Skeletal muscle cell (primary cell): ENCODE results near the gene ANO6.
"Not testable (repeated sequence)": the region's sequence is repeated elsewhere in the genome, so short reads cannot be mapped to it uniquely, and the experiment has no call there.

ENCODE experiments used
- DNase-seq: peaks from one replicate; pipeline ENCODE4 v3.0.0-alpha.2; 2010; ENCODE audit warnings: low read depth
- H3K4me3 ChIP-seq: 2 replicates; pipeline ENCODE4 v1.5.1; 2011; ENCODE audit warnings: low read depth, mild to moderate bottlenecking, control low read depth, low read length, moderate library complexity

The ANO6 gene

DNA sequence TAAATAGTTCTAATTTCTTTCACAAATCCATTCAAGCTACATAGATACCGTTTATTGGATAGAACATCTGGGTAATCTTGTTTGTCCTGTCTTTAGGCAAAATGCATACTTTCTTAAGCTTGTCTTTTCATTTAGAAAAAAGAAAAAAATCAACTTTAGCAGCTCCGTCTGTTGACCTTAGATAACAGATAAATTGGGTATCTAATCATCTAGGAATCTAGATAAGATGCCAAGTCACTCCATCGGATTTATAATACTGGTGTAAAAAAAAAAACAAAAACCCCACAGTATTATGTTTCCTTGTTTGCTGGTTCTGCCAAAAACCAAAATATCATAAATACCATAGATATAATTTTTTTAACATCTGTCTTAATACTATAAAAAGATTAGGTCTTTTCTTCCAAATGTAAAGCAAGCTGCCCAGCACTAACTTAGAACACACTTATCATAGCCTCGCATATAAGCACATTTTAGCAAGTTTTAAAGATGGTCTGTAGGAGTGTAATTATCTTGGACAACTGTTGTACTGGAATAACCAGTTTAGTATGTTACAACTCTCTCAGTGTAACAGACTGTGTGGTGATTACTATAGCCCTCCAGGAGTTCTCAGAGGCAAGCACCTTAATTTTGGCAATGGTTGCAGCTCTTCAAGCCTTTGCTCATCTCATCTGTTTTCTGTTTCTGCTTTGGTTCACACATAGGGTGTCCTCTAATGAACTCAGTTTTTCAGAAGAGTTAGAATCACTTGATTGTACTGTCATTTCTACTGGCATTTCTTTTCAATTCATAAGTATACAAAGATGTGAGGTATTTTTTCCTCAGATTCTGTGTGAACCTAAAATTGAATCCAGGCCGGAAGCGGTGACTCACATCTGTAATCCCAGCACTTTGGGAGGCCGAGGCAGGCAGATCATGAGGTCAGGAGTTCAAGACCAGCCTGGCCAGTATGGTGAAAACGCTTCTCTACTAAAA is 83.1 kb downstream of the ANO6 start:
- no peak overlapping the region for H3K4me3 ChIP-seq
- no peak for DNase-seq

DNA sequence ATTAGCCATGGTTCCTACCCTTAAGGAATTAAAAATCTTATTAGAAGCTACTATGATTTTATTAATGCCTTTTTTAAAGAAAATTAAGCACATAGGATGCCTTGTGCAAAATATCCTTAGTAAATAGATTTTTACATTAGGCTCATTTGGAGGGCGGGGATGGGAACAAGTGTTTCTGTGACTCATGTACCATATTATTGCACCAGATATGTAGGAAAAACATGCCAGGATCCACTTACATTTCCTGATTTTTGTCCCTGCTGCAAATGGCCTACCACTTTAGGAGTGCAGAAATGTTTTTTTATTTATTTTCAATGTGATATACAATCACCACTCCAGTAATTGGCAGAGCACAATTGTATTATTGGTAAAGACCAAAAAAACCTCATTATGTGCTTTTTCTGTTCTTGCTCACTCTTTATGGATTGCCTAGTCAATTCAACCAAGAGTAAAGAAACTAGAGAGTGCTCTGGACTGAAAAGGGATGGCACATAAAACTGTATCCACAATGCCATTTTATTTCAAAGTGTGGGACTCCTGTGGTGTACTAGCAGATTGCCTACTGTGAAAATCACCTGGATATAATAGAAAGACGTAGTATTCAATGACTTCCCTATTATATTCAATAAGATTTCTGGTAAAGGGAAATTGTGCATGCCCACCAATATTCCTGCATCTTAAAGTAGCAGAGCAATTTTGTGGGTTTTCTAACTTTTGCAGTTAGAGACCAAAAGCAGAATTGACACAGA is 86.9 kb downstream of the ANO6 start:
- no peak for DNase-seq

DNA sequence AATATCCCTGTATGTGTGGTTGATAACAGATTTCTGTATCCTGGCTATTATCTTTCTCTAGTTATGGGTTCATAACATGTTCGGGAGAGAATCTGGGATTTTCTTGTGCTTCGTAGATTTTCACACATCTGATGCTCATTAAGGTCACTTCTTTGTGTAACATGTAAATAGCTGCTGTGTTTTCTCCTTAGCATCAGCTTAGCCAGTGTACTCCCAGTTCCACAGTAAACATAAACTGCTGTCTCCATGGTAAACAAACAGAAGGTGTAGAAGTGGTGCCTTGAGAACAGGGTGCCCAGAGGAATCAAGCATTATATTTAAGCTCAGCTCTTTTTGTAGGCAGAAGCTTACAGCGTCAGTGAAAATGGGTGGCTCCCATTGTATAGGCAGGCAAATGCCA is 88.0 kb downstream of the ANO6 start:
- DNase-seq: no peak
- no peak overlapping the region for H3K4me3 ChIP-seq

More for the DNA sequence above, 86.9 kb downstream of the ANO6 start:
- H3K4me3 ChIP-seq: no peak overlapping the region

DNA sequence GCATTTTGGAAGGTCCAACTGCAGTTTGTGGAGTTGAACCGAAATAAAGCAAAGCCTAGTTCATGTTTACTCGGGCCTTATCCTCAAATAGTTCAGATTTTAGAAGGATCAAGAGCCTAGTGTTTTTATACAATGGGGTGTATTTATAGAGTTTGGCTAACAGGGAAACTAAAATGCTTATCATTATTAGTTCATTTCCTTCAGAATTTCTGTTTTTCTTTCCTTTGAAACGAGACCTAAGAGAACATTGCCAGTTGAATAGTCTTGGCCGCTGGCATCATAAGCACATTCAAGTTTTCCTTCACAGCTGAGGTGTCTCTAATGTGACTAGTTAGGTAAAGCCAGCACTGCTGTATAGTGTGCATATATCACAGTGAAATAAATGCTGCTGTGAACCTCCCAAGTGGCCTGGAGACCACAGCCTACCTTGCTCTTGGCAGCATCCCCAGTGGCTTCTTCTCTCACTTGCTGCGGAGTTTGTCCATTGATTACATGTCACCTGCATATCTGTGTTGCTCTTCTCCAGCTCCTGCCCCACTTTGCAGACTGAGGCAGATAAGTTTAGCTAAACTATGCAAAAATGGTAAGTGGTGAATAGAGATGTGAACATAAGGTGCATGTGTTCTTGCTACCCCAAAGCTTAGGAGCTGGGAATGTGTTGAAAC is 88.8 kb downstream of the ANO6 start:
- H3K4me3 ChIP-seq: no peak overlapping the region
- DNase-seq: no peak

DNA sequence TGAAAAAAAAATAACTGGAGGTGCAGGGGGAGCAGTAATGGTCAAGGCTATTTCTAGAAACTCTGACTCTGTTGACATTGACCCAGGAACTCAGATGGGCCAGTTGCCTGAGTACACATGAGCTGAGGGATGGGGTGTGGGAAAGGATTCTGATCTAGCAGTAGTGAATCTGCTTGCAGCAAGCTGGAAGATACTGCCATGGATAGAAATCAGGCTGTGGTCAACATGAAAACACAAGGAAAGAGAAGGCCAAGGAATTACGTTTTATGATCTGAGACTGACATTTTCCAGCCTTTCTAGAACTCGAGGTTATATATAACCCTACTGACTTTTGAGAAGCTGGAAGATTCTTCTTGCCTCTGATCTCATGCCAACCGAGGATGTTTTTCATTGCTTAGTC is 90.0 kb downstream of the ANO6 start:
- no peak for DNase-seq
- H3K4me3 ChIP-seq: no peak overlapping the region

DNA sequence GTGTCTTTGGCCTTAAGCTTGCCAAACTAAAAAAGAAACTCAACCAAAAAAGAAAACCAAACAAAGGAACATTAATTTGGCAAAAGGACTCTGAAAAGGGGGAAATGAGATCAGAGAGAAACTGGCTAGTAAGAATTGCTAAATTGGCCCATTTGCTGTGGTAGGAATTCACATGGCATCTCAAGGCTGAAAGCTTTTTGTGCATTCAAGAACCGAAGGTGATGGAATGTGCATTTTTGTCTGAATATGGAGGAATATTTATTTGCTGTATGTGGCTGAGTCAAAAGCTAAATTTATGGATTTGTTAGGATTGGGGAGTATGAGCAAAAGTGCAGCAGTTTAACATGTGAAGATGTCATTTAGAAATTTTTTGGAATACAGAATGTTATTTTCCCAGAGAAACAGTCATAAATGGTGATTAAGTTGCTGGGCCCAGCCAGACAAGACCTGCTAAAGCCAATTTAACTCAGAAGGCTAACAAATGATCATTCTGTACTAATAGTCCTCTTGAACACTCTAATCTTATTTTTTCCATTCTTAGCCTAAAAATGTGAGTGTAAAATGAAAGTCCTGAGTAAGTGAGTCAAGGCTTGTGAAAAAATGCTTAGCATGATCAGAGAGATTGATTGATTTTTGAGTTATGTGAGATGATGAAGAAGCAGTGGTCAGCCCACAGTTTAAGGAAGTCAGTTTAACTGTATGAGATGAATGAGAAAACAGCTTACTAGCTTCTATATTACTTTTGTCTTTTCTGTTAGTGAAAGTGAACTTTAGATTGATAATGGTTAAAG is 94.1 kb downstream of the ANO6 start:
- no peak for DNase-seq
- H3K4me3 ChIP-seq: no peak overlapping the region

DNA sequence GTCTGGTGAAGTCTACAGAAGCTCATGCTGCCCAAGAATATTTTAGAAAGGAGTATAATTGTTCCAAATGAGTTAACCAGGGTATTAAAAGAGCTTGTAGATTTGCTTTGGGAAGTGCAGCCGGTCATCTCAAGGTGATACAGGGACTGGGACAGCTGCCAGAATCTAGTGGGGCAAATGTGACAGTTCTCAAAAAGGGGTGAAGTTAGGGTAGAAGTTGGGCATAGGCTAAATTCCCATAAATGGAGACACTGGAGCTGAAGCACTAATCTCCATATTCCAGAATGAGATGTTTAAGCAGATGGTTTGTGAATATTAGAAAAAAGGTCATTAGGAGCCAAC is 94.7 kb downstream of the ANO6 start:
- DNase-seq: no peak
- no peak overlapping the region for H3K4me3 ChIP-seq

DNA sequence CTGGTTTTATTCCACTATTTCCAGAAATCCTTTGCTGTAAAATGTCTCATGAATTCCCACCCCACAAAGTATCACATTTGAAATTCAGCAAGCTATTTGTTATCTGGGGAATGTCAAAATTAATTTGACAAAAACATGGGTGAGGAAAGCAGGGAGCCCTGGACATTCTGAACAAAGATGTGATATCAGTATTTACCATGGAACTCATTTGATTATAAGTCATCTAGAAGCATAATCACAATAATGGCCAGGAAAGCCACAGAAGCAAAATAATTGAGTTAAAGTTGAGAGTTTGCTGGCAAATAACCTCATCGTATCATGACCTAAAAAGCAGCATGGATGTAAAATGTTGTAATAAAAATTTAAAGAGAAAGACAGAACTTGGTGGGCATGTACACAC is 96.1 kb downstream of the ANO6 start:
- DNase-seq: no peak
- H3K4me3 ChIP-seq: no peak overlapping the region

DNA sequence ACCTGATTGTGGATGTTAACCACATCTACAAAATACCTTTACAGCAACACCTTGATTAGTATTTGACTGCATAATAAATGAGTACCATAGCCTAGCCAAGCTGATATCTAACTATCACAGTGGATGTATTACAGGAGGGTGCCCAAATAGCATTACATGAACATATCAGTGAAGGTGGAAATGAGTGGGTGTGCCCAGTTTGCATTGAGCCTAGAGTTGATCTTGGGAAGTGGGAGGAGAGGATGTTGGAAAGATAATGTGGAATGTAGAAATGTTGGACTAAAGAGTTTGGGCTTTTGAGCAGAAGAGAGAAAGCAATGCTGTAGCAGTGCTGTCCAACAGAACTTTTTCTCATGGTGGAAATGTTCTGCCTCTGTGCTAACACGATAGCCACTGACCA is 98.9 kb downstream of the ANO6 start:
- no peak overlapping the region for H3K4me3 ChIP-seq
- DNase-seq: no peak

DNA sequence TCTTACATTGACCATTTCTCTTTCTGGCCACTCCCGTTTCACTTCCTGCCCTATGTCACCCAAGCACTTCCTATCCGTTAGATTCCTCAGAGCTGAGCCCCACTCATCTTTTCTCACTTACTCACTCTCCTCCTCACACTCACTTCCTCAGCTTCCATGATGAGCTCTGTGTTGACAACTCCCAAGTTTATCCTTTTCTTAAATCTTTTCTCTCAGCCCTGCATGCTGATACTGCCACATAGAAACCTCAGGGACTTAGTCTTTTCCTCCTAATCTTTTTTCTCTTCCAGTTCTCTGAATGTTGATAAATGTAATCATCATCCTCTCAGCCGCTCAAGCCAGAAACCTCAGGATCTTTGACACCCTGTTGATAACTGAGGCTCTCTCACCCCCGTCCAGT is 99.6 kb downstream of the ANO6 start:
- no peak for DNase-seq

DNA sequence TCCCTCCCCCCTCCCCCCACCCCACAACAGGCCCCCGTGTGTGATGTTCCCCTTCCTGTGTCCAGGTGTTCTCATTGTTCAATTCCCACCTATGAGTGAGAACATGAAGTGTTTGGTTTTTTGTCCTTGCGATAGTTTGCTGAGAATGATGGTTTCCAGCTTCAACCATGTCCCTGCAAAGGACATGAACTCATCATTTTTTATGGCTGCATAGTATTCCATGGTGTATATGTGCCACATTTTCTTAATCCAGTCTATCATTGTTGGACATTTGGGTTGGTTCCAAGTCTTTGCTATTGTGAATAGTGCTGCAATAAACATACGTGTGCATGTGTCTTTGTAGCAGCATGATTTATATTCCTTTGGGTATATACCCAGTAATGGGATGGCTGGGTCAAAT is 101.4 kb downstream of the ANO6 start:
- not testable (repeated sequence) for DNase-seq, H3K4me3 ChIP-seq

More for the DNA sequence above, 99.6 kb downstream of the ANO6 start:
- H3K4me3 ChIP-seq: no peak overlapping the region

DNA sequence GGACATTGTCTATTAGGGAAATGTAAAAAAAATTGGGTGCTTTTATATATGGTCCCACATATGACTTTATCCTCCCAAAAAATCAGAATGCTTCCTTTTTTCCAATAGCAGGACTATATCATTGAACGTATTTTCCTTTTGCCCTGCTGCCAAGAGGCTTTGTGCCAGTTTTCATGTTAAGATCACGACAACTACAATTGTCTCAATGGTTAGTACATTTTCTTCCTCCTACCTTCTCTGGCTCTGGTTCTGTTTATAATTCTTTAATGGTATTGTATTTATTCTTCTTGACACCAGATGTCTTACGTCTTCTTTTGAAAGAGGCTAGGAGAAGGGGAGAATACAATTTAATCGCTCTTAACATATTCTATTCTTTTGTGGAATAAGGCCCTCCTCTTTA is 106.9 kb downstream of the ANO6 start:
- H3K4me3 ChIP-seq: no peak overlapping the region
- DNase-seq: no peak

DNA sequence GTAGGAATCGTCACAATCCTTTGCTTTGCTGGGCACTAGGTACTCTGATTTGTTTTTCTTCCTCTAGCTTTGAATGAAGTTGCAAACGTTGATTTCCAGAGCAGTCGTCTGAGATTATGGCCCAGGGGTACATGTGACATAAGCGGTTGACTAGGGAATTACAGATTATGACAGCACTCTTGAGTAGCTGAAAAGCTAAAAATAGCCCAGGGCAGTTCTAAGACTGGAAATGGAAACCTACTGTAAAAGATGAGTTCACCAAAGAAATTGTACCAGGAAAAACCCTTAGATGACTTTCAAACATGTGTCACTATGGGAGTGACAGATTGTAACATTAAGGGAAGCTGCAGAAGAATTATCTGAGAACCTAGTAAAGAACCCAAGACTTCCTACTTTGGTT is 108.5 kb downstream of the ANO6 start:
- H3K4me3 ChIP-seq: no peak overlapping the region
- DNase-seq: no peak

DNA sequence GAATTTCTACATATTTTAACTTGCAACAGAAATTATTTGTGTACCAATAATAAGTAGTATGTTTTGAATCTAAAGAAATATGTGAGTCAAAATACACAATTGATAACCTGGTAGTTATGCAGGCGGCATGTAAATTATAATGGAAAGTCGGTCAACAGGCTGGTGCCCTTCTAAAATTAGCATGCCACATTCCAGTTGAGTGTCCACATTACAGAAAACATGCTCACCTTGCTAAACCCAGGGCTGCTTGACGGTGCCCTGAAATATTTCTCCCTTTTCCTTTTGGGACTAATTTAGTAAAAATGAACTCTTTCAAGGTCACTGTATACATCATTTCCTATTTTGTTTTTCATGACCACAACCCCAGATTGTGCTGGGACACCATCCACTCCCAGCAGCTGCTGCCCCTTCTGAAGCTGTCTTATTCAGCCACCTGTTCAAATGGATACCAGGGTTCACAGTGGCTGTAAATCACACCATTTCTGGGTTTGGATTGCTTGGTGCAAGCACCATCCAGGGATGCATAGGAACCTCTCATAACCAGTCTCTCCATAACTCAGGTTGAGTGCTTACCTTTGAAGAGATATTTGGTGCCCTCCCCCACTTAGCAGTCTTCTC is 110.6 kb downstream of the ANO6 start:
- H3K4me3 ChIP-seq: no peak overlapping the region
- no peak for DNase-seq

DNA sequence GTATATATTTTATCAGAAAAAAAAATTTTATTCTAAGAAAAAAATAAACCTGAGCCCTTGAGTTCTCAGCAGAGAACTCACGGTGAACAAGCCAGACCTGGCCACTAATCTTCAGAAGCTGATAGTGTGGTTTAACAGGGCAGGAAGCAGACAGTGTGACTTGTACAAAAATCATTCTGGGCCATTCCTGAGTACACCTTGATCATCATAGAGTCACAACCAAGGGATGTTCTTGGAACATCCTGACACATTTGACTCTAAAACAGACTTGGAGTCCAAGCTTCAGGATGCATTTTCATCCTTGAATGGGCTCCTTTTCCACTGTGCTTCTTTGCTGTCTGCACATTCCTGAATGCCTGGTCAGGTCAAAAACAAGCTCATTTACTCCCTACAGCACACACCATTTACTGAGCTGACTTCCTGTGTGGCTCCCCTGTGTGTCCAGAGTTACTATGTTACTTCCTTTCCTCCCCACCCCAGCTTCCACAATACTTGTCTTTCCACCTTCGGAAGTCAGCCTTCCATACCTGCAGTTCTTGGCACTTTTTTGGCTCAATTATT is 112.0 kb downstream of the ANO6 start:
- H3K4me3 ChIP-seq: no peak overlapping the region
- no peak for DNase-seq

DNA sequence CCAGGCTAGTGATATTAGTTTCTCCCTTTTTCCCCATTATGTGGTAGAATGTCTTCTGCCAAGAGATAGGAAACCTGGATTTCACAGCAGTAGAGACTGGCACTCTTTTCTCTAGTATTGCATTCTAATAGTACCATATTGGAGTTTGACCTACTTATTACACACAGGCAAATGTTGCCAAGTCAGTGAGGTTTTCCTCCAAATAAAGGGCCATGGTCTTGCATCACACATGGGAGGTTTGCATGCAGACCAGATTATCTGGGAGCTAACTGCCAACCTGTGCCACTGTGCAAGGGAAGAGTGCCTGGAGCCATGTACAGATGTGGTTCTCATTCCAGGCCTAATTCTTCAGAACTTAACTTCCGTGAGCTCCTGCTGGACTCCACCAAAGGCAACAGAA is 113.3 kb downstream of the ANO6 start:
- no peak overlapping the region for H3K4me3 ChIP-seq
- no peak for DNase-seq

DNA sequence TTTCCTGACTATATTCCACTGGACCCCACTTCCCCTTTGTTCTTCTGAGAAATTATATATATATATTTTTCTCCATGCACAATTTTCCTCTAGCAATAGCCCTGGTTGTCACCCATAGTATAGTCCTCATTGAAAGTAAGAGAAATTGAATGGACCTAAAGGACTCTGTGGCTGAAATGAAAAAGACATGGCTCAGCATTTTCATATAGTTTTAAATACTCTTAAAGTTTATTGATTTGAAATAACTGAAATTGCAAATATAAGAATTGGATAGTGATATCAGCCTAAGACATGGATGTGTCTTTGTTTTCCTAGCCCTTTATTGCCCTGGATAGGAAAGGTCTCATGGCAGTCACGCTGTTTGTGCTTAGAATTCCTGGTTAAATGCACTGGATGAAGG is 113.8 kb downstream of the ANO6 start:
- H3K4me3 ChIP-seq: no peak overlapping the region
- DNase-seq: no peak

DNA sequence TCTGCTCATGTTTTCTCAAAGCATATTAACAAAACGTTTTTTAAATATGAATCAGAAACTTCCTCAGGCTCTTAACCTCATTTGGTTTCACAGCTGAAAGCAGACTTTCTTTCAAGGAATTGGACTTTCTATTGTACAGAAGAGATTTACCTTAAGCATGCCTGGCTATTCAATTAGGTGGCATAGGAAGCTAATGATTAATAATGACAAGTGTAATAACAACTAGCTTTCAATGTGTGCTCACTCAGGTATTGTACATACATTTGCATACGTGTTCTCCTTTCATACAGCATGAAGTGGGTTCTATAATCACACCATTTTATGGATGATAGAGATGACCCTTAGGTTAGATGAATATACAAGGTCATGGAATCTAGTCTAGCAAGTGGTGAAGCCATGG is 115.7 kb downstream of the ANO6 start:
- no peak overlapping the region for H3K4me3 ChIP-seq
- DNase-seq: no peak

DNA sequence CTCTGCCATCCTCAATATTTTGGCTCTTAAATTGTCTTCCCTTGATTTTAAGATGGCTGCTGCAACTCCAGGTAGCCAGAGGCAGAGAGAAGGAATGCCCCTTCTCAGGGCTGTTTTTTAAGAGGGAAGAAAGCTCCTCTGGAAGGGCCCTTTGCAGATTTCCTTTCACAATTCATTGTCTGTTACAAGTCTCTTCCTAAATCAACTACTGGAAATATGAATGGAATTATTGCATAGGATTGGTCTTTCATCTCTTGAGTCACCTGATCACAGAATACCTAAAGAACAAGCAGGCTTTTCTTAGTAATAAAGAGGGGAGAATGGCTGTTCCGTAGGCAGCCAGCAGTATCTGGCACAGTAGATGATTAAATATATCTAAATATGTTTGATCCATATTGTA is 118.5 kb downstream of the ANO6 start:
- no peak for DNase-seq
- no peak overlapping the region for H3K4me3 ChIP-seq
